Mesothelial cell of epicardium (in vitro differentiated cells): ENCODE data around the gene CCL11. TPM values are rescaled to one million over a fixed set of nuclear protein-coding genes. Genes with fewer than 3 reads are reported as not detected.

Experiments
- DNase-seq, 2 experiments: peaks; one replicate each; pipeline ENCODE4 v3.0.0; 2021; ENCODE audit warnings: low spot score in 2 of 2; ENCODE audit not compliant: unreplicated experiment in 2 of 2
- H3K27ac Mint-ChIP-seq: 2 replicates; pipeline ENCODE4 v1.8.0; 2021; ENCODE audit warnings: mixed read lengths
- H3K27me3 Mint-ChIP-seq: 2 replicates; pipeline ENCODE4 v1.8.0; 2021; ENCODE audit warnings: low read depth, mixed read lengths
- H3K36me3 Mint-ChIP-seq: 2 replicates; pipeline ENCODE4 v1.8.0; 2021; ENCODE audit warnings: mixed read lengths
- H3K4me1 Mint-ChIP-seq: 2 replicates; pipeline ENCODE4 v1.8.0; 2021; ENCODE audit warnings: mixed read lengths
- H3K4me3 Mint-ChIP-seq: 2 replicates; pipeline ENCODE4 v1.8.0; 2021; ENCODE audit warnings: mild to moderate bottlenecking, moderate library complexity, mixed read lengths
- H3K9me3 Mint-ChIP-seq: 2 replicates; pipeline ENCODE4 v1.8.0; 2021; ENCODE audit warnings: mixed read lengths
- total RNA-seq: library from RNA; stranded (reverse); gene quantifications from 3 replicates; pipeline ENCODE4 v1.2.1, GENCODE V29; 2021
- TF ChIP-seq, protein P1 (sequence below): fragments of 200-600 bp; sonication (generic); IDR thresholded peaks from one replicate; pipeline ENCODE4 v1.5.0; 2021; ENCODE audit warnings: antibody characterized with exemption; ENCODE audit not compliant: unreplicated experiment

CCL11 gene
- total RNA-seq, 1 donor from 2014 or later = not detected

DNA sequence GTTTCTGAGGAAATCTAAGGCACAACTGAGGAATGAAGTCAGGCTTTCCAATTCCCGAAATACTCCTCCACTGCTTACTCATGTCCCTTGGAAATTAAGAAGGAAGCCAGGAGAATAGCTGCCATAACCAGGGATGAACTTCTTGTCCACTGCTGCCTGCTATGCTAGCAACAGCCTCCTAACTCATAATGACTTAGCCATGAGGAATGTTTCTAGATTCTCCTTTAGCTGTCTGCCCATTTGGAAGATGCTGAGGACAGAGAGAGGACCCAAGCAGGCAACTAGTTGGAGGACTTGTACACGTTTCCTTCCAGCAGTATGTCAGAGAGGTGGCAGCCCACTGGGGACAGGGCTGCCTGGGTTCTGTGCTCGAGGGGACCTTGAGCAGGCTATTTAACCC is 31.4 kb upstream of the CCL11 start:
- Mint-ChIP-seq H3K27ac (peak overlapping the region; percentile 98), H3K4me1 (peaks cover 58% of the 10 kb centered on the region), H3K27me3 (peaks cover 5% of the 10 kb centered on the region), H3K36me3 (no peaks in the 10 kb centered on the region), H3K4me3 (no peak overlapping the region), H3K9me3 (no peaks in the 10 kb centered on the region)
- DNase-seq = no peak
- TF ChIP-seq, protein P1, sequence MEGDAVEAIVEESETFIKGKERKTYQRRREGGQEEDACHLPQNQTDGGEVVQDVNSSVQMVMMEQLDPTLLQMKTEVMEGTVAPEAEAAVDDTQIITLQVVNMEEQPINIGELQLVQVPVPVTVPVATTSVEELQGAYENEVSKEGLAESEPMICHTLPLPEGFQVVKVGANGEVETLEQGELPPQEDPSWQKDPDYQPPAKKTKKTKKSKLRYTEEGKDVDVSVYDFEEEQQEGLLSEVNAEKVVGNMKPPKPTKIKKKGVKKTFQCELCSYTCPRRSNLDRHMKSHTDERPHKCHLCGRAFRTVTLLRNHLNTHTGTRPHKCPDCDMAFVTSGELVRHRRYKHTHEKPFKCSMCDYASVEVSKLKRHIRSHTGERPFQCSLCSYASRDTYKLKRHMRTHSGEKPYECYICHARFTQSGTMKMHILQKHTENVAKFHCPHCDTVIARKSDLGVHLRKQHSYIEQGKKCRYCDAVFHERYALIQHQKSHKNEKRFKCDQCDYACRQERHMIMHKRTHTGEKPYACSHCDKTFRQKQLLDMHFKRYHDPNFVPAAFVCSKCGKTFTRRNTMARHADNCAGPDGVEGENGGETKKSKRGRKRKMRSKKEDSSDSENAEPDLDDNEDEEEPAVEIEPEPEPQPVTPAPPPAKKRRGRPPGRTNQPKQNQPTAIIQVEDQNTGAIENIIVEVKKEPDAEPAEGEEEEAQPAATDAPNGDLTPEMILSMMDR = no peak

DNA sequence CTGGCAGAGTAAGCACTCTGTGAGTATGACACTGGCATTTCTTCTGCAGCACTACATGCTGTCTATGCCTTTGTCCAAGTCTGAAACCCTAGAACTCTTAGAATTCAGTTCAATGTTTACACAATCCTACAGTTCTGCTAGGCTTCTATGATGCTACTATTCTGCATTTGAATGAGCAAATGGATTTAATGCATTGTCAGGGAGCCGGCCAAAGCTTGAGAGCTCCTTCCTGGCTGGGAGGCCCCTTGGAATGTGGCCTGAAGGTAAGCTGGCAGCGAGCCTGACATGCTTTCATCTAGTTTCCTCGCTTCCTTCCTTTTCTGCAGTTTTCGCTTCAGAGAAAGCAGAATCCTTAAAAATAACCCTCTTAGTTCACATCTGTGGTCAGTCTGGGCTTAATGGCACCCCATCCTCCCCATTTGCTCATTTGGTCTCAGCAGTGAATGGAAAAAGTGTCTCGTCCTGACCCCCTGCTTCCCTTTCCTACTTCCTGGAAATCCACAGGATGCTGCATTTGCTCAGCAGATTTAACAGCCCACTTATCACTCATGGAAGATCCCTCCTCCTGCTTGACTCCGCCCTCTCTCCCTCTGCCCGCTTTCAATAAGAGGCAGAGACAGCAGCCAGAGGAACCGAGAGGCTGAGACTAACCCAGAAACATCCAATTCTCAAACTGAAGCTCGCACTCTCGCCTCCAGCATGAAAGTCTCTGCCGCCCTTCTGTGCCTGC is 30.7 kb upstream of the CCL11 start, which contains the start of gene CCL2:
Gene CCL2, plus strand, starts transcription at position 635 of the 730 bp plus-strand sequence. Its CDS starts 65 bp downstream, at position 700.
- peaks cover 7% of the 10 kb centered on the region for H3K27me3 Mint-ChIP-seq
- peak; percentile 53 to 81 for DNase-seq
- H3K4me1 Mint-ChIP-seq = peaks cover 53% of the 10 kb centered on the region
- H3K36me3 Mint-ChIP-seq = no peaks in the 10 kb centered on the region
- H3K27ac Mint-ChIP-seq = peak within 1 kb of the TSS; percentile 98
- TF ChIP-seq, protein P1 = no peak
- peak within 1 kb of the TSS; percentile 68 for H3K4me3 Mint-ChIP-seq
- H3K9me3 Mint-ChIP-seq = no peaks in the 10 kb centered on the region

DNA sequence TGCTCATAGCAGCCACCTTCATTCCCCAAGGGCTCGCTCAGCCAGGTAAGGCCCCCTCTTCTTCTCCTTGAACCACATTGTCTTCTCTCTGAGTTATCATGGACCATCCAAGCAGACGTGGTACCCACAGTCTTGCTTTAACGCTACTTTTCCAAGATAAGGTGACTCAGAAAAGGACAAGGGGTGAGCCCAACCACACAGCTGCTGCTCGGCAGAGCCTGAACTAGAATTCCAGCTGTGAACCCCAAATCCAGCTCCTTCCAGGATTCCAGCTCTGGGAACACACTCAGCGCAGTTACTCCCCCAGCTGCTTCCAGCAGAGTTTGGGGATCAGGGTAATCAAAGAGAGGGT is 30.2 kb upstream of the CCL11 start:
- Mint-ChIP-seq H3K27ac (peak overlapping the region; percentile 98), H3K4me3 (peak overlapping the region; percentile 68), H3K27me3 (peaks cover 11% of the 10 kb centered on the region)

DNA sequence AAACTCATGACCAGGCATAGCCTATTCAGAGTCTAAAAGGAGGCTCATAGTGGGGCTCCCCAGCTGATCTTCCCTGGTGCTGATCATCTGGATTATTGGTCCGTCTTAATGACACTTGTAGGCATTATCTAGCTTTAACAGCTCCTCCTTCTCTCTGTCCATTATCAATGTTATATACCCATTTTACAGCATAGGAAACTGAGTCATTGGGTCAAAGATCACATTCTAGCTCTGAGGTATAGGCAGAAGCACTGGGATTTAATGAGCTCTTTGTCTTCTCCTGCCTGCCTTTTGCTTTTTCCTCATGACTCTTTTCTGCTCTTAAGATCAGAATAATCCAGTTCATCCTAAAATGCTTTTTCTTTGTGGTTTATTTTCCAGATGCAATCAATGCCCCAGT is 29.7 kb upstream of the CCL11 start:
- TF ChIP-seq, protein P1 = no peak
- H3K27me3 Mint-ChIP-seq = peaks cover 15% of the 10 kb centered on the region
- H3K4me1 Mint-ChIP-seq = peaks cover 47% of the 10 kb centered on the region
- H3K9me3 Mint-ChIP-seq = no peaks in the 10 kb centered on the region
- no peaks in the 10 kb centered on the region for H3K36me3 Mint-ChIP-seq
- DNase-seq = no peak
- peak overlapping the region; percentile 98 for H3K27ac Mint-ChIP-seq
- peak overlapping the region; percentile 68 for H3K4me3 Mint-ChIP-seq

More for the DNA sequence above, 30.2 kb upstream of the CCL11 start:
- DNase-seq = no peak
- Mint-ChIP-seq H3K36me3 (no peaks in the 10 kb centered on the region), H3K9me3 (no peaks in the 10 kb centered on the region), H3K4me1 (peaks cover 52% of the 10 kb centered on the region)
- TF ChIP-seq, protein P1 = no peak

DNA sequence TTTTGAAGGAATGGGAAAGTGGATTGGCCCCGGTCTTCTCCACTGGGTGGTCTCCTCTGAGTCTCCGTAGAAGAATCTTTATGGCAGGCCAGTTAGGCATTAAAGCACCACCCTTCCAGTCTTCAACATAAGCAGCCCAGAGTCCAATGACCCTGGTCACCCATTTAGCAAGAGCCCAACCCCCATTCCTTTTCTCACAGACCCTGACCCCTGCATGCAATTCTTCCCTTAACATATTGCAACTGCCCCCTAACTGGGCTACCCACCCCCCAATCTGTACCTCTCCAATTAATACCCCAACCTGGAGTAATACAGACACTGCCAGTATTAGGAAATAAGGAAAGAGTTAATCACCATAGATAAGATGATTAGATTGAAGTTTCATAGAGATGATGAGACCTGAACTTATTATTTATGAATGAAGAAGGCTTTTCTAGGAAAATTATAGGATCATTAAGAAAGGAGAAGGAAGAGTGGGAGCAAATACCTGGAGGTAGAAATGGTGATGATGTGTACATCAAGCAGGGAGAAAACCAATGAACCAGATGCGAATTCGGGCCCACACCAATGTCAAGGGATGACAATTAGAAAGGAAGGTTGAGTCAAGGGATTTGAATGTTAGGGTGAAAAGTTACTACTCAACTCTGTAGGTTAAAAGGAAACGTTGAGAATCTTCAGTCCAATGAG is 28.1 kb upstream of the CCL11 start:
- H3K27me3 Mint-ChIP-seq = peaks cover 24% of the 10 kb centered on the region

More for the DNA sequence above, 28.1 kb upstream of the CCL11 start:
- Mint-ChIP-seq H3K27ac (no peak overlapping the region), H3K36me3 (no peaks in the 10 kb centered on the region), H3K4me3 (no peak overlapping the region), H3K4me1 (peaks cover 32% of the 10 kb centered on the region), H3K9me3 (no peaks in the 10 kb centered on the region)
- no peak for DNase-seq
- TF ChIP-seq, protein P1 = no peak
